PC-9 (cell line): ENCODE results near the gene POU3F2. TPM values are rescaled to one million over a fixed set of nuclear protein-coding genes. Genes with fewer than 3 reads are reported as not detected.

Source experiments
- BruUV-seq: library from RNA; stranded (reverse); fragments of 400-500 nt; replicated peaks from 2 replicates; lab custom pipeline; 2021; lab: Mats Ljungman, UMichigan
- CTCF ChIA-PET: fragments of 300-600 bp; sonication (Branson Sonifier 250); formaldehyde crosslinking; loops from one replicate; lab custom pipeline; 2022; ENCODE audit warnings: antibody characterized with exemption; lab: Charles Lee
- POLR2A ChIA-PET: fragments of 300-600 bp; sonication (Branson Sonifier 250); formaldehyde crosslinking; loops from one replicate; lab custom pipeline; 2022; ENCODE audit warnings: antibody characterized with exemption; ENCODE audit not compliant: unreplicated experiment; lab: Charles Lee
- DNase-seq, 2 experiments: peaks; one replicate each; pipeline versions ENCODE4 v3.0.0 to v3.0.0-alpha.2; 2015 to 2022; ENCODE audit warnings: mixed read lengths in 1 of 2
- H2AFZ ChIP-seq: fragments of 200-600 bp; sonication (generic); 2 replicates; pipeline ENCODE4 v1.8.1; 2017; ENCODE audit warnings: antibody characterized with exemption
- H3F3A ChIP-seq: fragments of 200-600 bp; sonication (generic); 2 replicates; pipeline ENCODE4 v1.8.1; 2017; ENCODE audit warnings: antibody characterized with exemption, mild to moderate bottlenecking, low read depth; ENCODE audit not compliant: insufficient read depth
- H3K27ac ChIP-seq: fragments of 200-600 bp; sonication (generic); 2 replicates; pipeline ENCODE4 v1.6.1; 2016; ENCODE audit warnings: mixed run types
- H3K27me3 ChIP-seq: fragments of 200-600 bp; sonication (generic); 2 replicates; pipeline ENCODE4 v1.6.1; 2016; ENCODE audit warnings: low read depth, mixed run types; ENCODE audit not compliant: insufficient read depth
- H3K36me3 ChIP-seq: fragments of 200-600 bp; sonication (generic); 2 replicates; pipeline ENCODE4 v1.6.1; 2016; ENCODE audit warnings: low read depth, mixed run types
- H3K4me1 ChIP-seq: fragments of 200-600 bp; sonication (generic); replicated peaks from 2 replicates; pipeline ENCODE4 v1.6.1; 2016; ENCODE audit warnings: mixed run types; ENCODE audit not compliant: insufficient read depth
- H3K4me2 ChIP-seq: fragments of 200-600 bp; sonication (generic); 2 replicates; pipeline ENCODE4 v1.6.1; 2017; ENCODE audit warnings: mixed run types
- H3K4me3 ChIP-seq: fragments of 200-600 bp; sonication (generic); 2 replicates; pipeline ENCODE4 v1.6.1; 2016; ENCODE audit warnings: mixed run types
- H3K79me2 ChIP-seq: fragments of 200-600 bp; sonication (generic); 2 replicates; pipeline ENCODE4 v1.6.1; 2017; ENCODE audit warnings: low read depth, mixed run types
- H3K9me2 ChIP-seq: fragments of 200-600 bp; sonication (generic); 2 replicates; pipeline ENCODE4 v1.8.1; 2017; ENCODE audit warnings: mild to moderate bottlenecking; ENCODE audit not compliant: insufficient read depth
- H3K9me3 ChIP-seq: fragments of 200-600 bp; sonication (generic); 2 replicates; pipeline ENCODE4 v1.8.1; 2016; ENCODE audit warnings: low read depth; ENCODE audit not compliant: insufficient read depth
- H4K20me1 ChIP-seq: fragments of 200-600 bp; sonication (generic); 2 replicates; pipeline ENCODE4 v1.8.1; 2017; ENCODE audit not compliant: insufficient read depth
- CTCF ChIP-seq: fragments of 200-600 bp; sonication (generic); conservative IDR thresholded peaks from 2 replicates; pipeline ENCODE4 v1.6.1; 2017; ENCODE audit warnings: mixed run types, antibody characterized with exemption, mild to moderate bottlenecking, moderate library complexity
- EZH2 ChIP-seq: fragments of 200-600 bp; sonication (generic); IDR thresholded peaks from 2 replicates; pipeline ENCODE4 v1.8.0; 2017; ENCODE audit warnings: antibody characterized with exemption, low read depth
- intact Hi-C: fragments of 100-400 bp; cut with micrococcal nuclease; formaldehyde crosslinking; loops from one replicate; pipeline ENCODE4 v1.10.0; 2022; ENCODE audit not compliant: unreplicated experiment
- total RNA-seq: library from RNA; stranded (reverse); gene quantifications from 2 replicates; pipeline ENCODE4 v1.2.3, GENCODE V29; 2021

POU3F2 gene
- total RNA-seq, 1 experiment from 2014 or later: not detected

GRCh38 chr6:98846021-98846380 lies 11.6 kb downstream of the POU3F2 start:
- H3F3A ChIP-seq: no peaks in the 10 kb centered on the region
- BruUV-seq: no TSS peak
- no peaks in the 10 kb centered on the region; the same call in 1 of the 2 replicates for H3K9me2 ChIP-seq
- H3K4me3 ChIP-seq: no peak overlapping the region
- H3K27ac ChIP-seq: no peak overlapping the region
- ChIA-PET CTCF (no interaction called here), POLR2A (no interaction called here)
- H3K36me3 ChIP-seq: no peaks in the 10 kb centered on the region
- H3K79me2 ChIP-seq: no peaks in the 10 kb centered on the region
- H3K27me3 ChIP-seq: no peaks in the 10 kb centered on the region
- no peaks in the 10 kb centered on the region for H3K9me3 ChIP-seq
- H4K20me1 ChIP-seq: no peaks in the 10 kb centered on the region
- no peaks in the 10 kb centered on the region for H3K4me1 ChIP-seq
- H3K4me2 ChIP-seq: no peak overlapping the region
- TF ChIP-seq EZH2 (no peak), CTCF (peak; percentile 0; the same call in 1 of the 2 replicates)
- intact Hi-C loops: loop anchor here (1.0 to 10.0 kb wide), 3 partner anchors 273 to 1659 kb away; no protein-coding TSS in a partner anchor
- no peak overlapping the region for H2AFZ ChIP-seq
- DNase-seq: no peak

GRCh38 chr6:98847416-98847778 lies 13.0 kb downstream of the POU3F2 start:
- no peaks in the 10 kb centered on the region; the same call in 1 of the 2 replicates for H3K9me2 ChIP-seq
- no peaks in the 10 kb centered on the region for H3K27me3 ChIP-seq
- H3K4me1 ChIP-seq: no peaks in the 10 kb centered on the region
- intact Hi-C loops: loop anchor here (5.0 to 10.0 kb wide), 2 partner anchors 803 to 1660 kb away; no protein-coding TSS in a partner anchor
- H3K9me3 ChIP-seq: no peaks in the 10 kb centered on the region
- no peak for DNase-seq
- BruUV-seq: no TSS peak
- H4K20me1 ChIP-seq: no peaks in the 10 kb centered on the region
- no peak overlapping the region for H2AFZ ChIP-seq
- no peak overlapping the region for H3K4me3 ChIP-seq
- H3K79me2 ChIP-seq: no peaks in the 10 kb centered on the region
- H3K36me3 ChIP-seq: no peaks in the 10 kb centered on the region
- TF ChIP-seq EZH2 (no peak), CTCF (no peak)
- H3K27ac ChIP-seq: no peak overlapping the region
- no peak overlapping the region for H3K4me2 ChIP-seq
- H3F3A ChIP-seq: no peaks in the 10 kb centered on the region
- ChIA-PET POLR2A (no interaction called here), CTCF (no interaction called here)

GRCh38 chr6:98847779-98848538 lies 13.6 kb downstream of the POU3F2 start:
- Histone ChIP-seq H3K4me3 (no peak overlapping the region), H3K79me2 (no peaks in the 10 kb centered on the region), H3K36me3 (no peaks in the 10 kb centered on the region), H4K20me1 (no peaks in the 10 kb centered on the region), H3K4me1 (no peaks in the 10 kb centered on the region), H3K9me2 (no peaks in the 10 kb centered on the region; the same call in 1 of the 2 replicates), H3K9me3 (no peaks in the 10 kb centered on the region), H3K27ac (no peak overlapping the region), H2AFZ (no peak overlapping the region), H3K4me2 (no peak overlapping the region), H3K27me3 (no peaks in the 10 kb centered on the region), H3F3A (no peaks in the 10 kb centered on the region)
- ChIA-PET POLR2A (no interaction called here), CTCF (no interaction called here)
- no peak for DNase-seq
- intact Hi-C loops: loop anchor here (5.0 to 10.0 kb wide), 2 partner anchors 803 to 1661 kb away; no protein-coding TSS in a partner anchor
- TF ChIP-seq CTCF (no peak), EZH2 (no peak)
- BruUV-seq: no TSS peak
